K562 (cell line): Measurements from ENCODE around the gene DCAF5. TPM values are rescaled to one million over a fixed set of nuclear protein-coding genes. Genes with fewer than 3 reads are reported as not detected.

Source experiments
- CCNT2 ChIP-seq: IDR thresholded peaks from 2 replicates; pipeline ENCODE4 v1.6.1; 2011; ENCODE audit warnings: borderline replicate concordance, low read depth, mild to moderate bottlenecking, moderate library complexity, mixed read lengths, low read length; ENCODE audit not compliant: insufficient read length; ENCODE audit errors: extremely low read depth
- DNMT1 ChIP-seq: fragments of 450-650 bp; IDR thresholded peaks from 2 replicates; pipeline ENCODE4 v1.6.1; 2016; ENCODE audit warnings: antibody characterized with exemption, mild to moderate bottlenecking
- EP300 ChIP-seq: IDR thresholded peaks from 2 replicates; pipeline ENCODE4 v1.6.1; 2012; ENCODE audit warnings: low read length, improper control_type of control experiment
- ETV1 ChIP-seq: fragments of 450-650 bp; conservative IDR thresholded peaks from 2 replicates; pipeline ENCODE4 v1.6.1; 2016; ENCODE audit warnings: missing genetic modification characterization, control low read depth, low read depth, missing compliant biosample characterization
- HLTF ChIP-seq: fragments of 450-650 bp; IDR thresholded peaks from 2 replicates; pipeline ENCODE4 v1.6.1; 2016
- JUND ChIP-seq, 2 experiments: IDR thresholded peaks; 2 replicates in 1 of 2; 3 replicates in 1 of 2; pipeline ENCODE4 v1.6.1; 2011; ENCODE audit warnings: borderline replicate concordance in 2 of 2, low read depth in 2 of 2, low read length in 2 of 2, improper control_type of control experiment in 1 of 2, missing biosample characterization in 1 of 2, missing genetic modification characterization in 1 of 2, missing genetic modification reagents in 1 of 2
- NR2C1 ChIP-seq, 2 experiments: fragments of 450-650 bp; IDR thresholded peaks; 2 replicates each; pipeline ENCODE4 v1.6.1; 2017; ENCODE audit warnings: mild to moderate bottlenecking in 2 of 2, antibody characterized with exemption in 1 of 2, inconsistent platforms in 1 of 2, missing compliant biosample characterization in 1 of 2, missing genetic modification characterization in 1 of 2
- OTX1 ChIP-seq: fragments of 450-650 bp; formaldehyde crosslinking; IDR thresholded peaks from 2 replicates; pipeline ENCODE4 v1.4.0; 2022; ENCODE audit warnings: mild to moderate bottlenecking
- SMAD2 ChIP-seq: fragments of 150-350 bp; IDR thresholded peaks from 2 replicates; pipeline ENCODE4 v1.6.1; 2014; ENCODE audit warnings: low read depth, mild to moderate bottlenecking, low read length
- SRSF3 ChIP-seq: fragments of 200-400 bp; formaldehyde crosslinking; IDR thresholded peaks from 2 replicates; pipeline ENCODE4 v1.6.1; 2016; ENCODE audit warnings: mild to moderate bottlenecking, low read length, moderate library complexity; ENCODE audit not compliant: insufficient read depth
- SUPT5H ChIP-seq: fragments of 450-650 bp; IDR thresholded peaks from 2 replicates; pipeline ENCODE4 v1.6.1; 2016
- TAF1 ChIP-seq: IDR thresholded peaks from 2 replicates; pipeline ENCODE4 v1.6.1; 2011; ENCODE audit warnings: mild to moderate bottlenecking, low read length, moderate library complexity; ENCODE audit not compliant: insufficient read depth, control insufficient read depth, severe bottlenecking; ENCODE audit errors: extremely low read depth
- TRIM24 ChIP-seq, 2 experiments: fragments of 450-650 bp; IDR thresholded peaks; 2 replicates each; pipeline ENCODE4 v1.6.1; 2016
- YY1 ChIP-seq, 3 experiments: IDR thresholded peaks; 2 replicates each; pipeline ENCODE4 v1.6.1; 2011; ENCODE audit warnings: low read length in 2 of 3, mild to moderate bottlenecking in 2 of 3, moderate library complexity in 2 of 3, borderline replicate concordance in 1 of 3, control low read depth in 1 of 3, low read depth in 1 of 3; ENCODE audit not compliant: insufficient read depth in 3 of 3, insufficient replicate concordance in 2 of 3, control insufficient read depth in 1 of 3, insufficient read length in 1 of 3; ENCODE audit errors: extremely low read depth in 1 of 3
- ZNF561 ChIP-seq: fragments of 450-650 bp; formaldehyde crosslinking; conservative IDR thresholded peaks from 2 replicates; pipeline ENCODE4 v1.4.0; 2020; ENCODE audit warnings: mild to moderate bottlenecking, moderate library complexity
- polyA plus RNA-seq, 8 experiments: library from polyadenylated mRNA; depleted of rRNA in 4 of 8; stranded (reverse) in 5 of 8; unstranded in 3 of 8; fragments of >200 nt; fragmentation: Nextera tagmentation in 2 of 8; fragmentation: Illumina TruSeq in 1 of 8; extraction: Ambion mirVana in 2 of 8; extraction: Trizol in 1 of 8; gene quantifications; 2 replicates each; pipeline versions ENCODE4 v1.2.1 to v1.2.3, GENCODE V29; 2011 to 2014; ENCODE audit warnings: inconsistent platforms in 1 of 8, missing spikeins in 1 of 8
- total RNA-seq, 7 experiments: library from RNA; depleted of rRNA in 6 of 7; stranded (reverse); fragments of >200 nt in 6 of 7; fragmentation: Illumina TruSeq in 2 of 7; extraction: Trizol in 2 of 7; gene quantifications; 2 replicates each; pipeline versions ENCODE4 v1.2.1 to v1.2.3, GENCODE V29; 2011 to 2021; ENCODE audit warnings: low replicate concordance in 1 of 7
- TF ChIP-seq, protein P1 (sequence below): fragments of 200-800 bp; sonication (Bioruptor generic); IDR thresholded peaks from 2 replicates; pipeline ENCODE4 v1.6.1; 2017; ENCODE audit warnings: missing genetic modification characterization, missing compliant biosample characterization
- TF ChIP-seq, protein P2 (sequence below): IDR thresholded peaks from 3 replicates; pipeline ENCODE4 v1.6.1; 2011; ENCODE audit warnings: borderline replicate concordance, mild to moderate bottlenecking; ENCODE audit not compliant: insufficient read length, insufficient read depth
- TF ChIP-seq, protein P3 (sequence below): fragments of 450-650 bp; IDR thresholded peaks from 2 replicates; pipeline ENCODE4 v1.6.1; 2017; ENCODE audit warnings: antibody characterized with exemption, mild to moderate bottlenecking

DCAF5 gene
- total and polyA plus RNA-seq, 9 of the 15 experiments (the other 6 are each of a cell fraction or from before 2014, with no cell fraction given), result 5.6 to 24.1 (median 12.7) TPM

DNA sequence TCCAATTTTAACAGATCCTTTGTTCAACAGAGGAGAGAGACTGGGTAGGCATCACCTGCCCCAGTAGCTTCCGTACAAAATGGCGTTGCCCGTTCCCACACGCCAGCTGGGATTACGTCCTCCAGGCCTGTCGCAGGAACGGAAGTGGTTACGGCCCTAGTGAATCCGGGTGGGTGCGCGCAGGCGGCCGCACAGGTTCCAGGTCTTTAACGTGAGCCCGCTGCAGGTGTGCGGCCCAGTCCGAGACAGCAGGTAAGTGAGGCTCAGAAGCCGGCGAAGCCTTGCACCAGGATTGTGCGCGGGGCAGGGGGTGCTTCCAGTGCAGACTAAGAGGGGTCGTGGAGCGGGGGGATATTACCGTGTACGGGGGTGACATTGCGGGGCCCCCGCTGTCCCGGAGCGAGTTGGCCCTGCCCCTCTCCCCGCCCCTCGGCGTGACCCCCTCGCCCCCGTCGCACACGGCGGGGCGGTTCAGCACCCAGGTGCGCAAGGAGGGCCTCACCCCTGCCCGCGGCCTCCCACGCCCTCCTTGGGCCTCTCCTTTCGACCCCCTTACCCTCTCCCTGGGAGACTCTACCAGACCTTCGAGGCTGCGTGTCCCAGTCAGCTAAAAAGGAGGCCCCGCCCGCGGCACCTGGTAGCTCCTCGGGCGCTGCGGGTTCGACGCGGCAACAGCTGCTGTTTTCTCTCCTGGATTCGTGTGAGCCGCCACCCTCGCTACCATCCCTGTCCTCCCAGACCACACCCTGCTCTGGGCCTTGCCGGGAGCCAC is 38.6 kb upstream of the DCAF5 start, which contains the start of gene EXD2 (continued):
- peak; percentile 32 for TF ChIP-seq CCNT2
- TF ChIP-seq TAF1, result peak; percentile 18
- TF ChIP-seq ETV1 (tag), result peak; percentile 43
- TF ChIP-seq OTX1 (CRISPR knock-in tag), result no peak
- TF ChIP-seq, protein P1, sequence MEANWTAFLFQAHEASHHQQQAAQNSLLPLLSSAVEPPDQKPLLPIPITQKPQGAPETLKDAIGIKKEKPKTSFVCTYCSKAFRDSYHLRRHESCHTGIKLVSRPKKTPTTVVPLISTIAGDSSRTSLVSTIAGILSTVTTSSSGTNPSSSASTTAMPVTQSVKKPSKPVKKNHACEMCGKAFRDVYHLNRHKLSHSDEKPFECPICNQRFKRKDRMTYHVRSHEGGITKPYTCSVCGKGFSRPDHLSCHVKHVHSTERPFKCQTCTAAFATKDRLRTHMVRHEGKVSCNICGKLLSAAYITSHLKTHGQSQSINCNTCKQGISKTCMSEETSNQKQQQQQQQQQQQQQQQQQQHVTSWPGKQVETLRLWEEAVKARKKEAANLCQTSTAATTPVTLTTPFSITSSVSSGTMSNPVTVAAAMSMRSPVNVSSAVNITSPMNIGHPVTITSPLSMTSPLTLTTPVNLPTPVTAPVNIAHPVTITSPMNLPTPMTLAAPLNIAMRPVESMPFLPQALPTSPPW, result peak; percentile 72
- TF ChIP-seq, protein P2, sequence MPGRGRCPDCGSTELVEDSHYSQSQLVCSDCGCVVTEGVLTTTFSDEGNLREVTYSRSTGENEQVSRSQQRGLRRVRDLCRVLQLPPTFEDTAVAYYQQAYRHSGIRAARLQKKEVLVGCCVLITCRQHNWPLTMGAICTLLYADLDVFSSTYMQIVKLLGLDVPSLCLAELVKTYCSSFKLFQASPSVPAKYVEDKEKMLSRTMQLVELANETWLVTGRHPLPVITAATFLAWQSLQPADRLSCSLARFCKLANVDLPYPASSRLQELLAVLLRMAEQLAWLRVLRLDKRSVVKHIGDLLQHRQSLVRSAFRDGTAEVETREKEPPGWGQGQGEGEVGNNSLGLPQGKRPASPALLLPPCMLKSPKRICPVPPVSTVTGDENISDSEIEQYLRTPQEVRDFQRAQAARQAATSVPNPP, result no peak
- no peak for TF ChIP-seq ZNF561 (CRISPR knock-in tag)
- peak; percentile 87 for TF ChIP-seq JUND (IDR thresholded peaks at IDR 0.05; ENCODE audit: borderline replicate concordance, low read depth, low read length)
- TF ChIP-seq JUND (tag; IDR thresholded peaks at IDR 0.05; ENCODE audit: borderline replicate concordance, low read depth, low read length), result peak; percentile 65; the same call in 1 of the 3 replicates
- TF ChIP-seq SRSF3, result no peak
- TF ChIP-seq SMAD2, result no peak
- TF ChIP-seq TRIM24 (IDR thresholded peaks at IDR 0.05), result peak in 1 of 2 experiments; percentile 98; a peak in 2 of 4 replicates
- 0 out of 2 replicates have a peak, but pooled peaks have one; percentile 53 for TF ChIP-seq HLTF
- TF ChIP-seq YY1 (IDR thresholded peaks at IDR 0.05; ENCODE audit: borderline replicate concordance in 1 of 3, control insufficient read depth in 1 of 3, extremely low read depth in 1 of 3, insufficient read depth in 3 of 3, insufficient read length in 1 of 3, insufficient replicate concordance in 2 of 3, low read depth in 1 of 3, low read length in 2 of 3), result peak; percentile 84 to 99 (median 97)
- TF ChIP-seq, protein P3, sequence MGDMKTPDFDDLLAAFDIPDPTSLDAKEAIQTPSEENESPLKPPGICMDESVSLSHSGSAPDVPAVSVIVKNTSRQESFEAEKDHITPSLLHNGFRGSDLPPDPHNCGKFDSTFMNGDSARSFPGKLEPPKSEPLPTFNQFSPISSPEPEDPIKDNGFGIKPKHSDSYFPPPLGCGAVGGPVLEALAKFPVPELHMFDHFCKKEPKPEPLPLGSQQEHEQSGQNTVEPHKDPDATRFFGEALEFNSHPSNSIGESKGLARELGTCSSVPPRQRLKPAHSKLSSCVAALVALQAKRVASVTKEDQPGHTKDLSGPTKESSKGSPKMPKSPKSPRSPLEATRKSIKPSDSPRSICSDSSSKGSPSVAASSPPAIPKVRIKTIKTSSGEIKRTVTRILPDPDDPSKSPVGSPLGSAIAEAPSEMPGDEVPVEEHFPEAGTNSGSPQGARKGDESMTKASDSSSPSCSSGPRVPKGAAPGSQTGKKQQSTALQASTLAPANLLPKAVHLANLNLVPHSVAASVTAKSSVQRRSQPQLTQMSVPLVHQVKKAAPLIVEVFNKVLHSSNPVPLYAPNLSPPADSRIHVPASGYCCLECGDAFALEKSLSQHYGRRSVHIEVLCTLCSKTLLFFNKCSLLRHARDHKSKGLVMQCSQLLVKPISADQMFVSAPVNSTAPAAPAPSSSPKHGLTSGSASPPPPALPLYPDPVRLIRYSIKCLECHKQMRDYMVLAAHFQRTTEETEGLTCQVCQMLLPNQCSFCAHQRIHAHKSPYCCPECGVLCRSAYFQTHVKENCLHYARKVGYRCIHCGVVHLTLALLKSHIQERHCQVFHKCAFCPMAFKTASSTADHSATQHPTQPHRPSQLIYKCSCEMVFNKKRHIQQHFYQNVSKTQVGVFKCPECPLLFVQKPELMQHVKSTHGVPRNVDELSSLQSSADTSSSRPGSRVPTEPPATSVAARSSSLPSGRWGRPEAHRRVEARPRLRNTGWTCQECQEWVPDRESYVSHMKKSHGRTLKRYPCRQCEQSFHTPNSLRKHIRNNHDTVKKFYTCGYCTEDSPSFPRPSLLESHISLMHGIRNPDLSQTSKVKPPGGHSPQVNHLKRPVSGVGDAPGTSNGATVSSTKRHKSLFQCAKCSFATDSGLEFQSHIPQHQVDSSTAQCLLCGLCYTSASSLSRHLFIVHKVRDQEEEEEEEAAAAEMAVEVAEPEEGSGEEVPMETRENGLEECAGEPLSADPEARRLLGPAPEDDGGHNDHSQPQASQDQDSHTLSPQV, result no peak
- TF ChIP-seq EP300, result peak; percentile 19; the same call in 1 of the 2 replicates
- peak; percentile 97 for TF ChIP-seq NR2C1 (IDR thresholded peaks at IDR 0.05)
- peak; percentile 99 for TF ChIP-seq NR2C1 (tag; IDR thresholded peaks at IDR 0.05)
- TF ChIP-seq DNMT1, result no peak
- TF ChIP-seq SUPT5H, result 0 out of 2 replicates have a peak, but pooled peaks have one; percentile 42
